K562 (cell line): ENCODE results near the gene DIAPH1. TPM values are rescaled to one million over a fixed set of nuclear protein-coding genes. Genes with fewer than 3 reads are reported as not detected.

Source experiments
- BCLAF1 ChIP-seq, 2 experiments: fragments of 450-650 bp in 1 of 2; IDR thresholded peaks; 2 replicates each; pipeline ENCODE4 v1.6.1; 2011 to 2017; ENCODE audit warnings: low read depth in 2 of 2, antibody characterized with exemption in 1 of 2, borderline replicate concordance in 1 of 2, low read length in 1 of 2, mild to moderate bottlenecking in 1 of 2, mixed read lengths in 1 of 2; ENCODE audit not compliant: control insufficient read depth in 1 of 2
- NR1H2 ChIP-seq: sonication (generic); formaldehyde crosslinking; IDR thresholded peaks from 2 replicates; pipeline ENCODE4 v1.4.0; 2020; ENCODE audit warnings: mild to moderate bottlenecking, missing genetic modification reagents
- NUFIP1 ChIP-seq: fragments of 450-650 bp; IDR thresholded peaks from 2 replicates; pipeline ENCODE4 v1.6.1; 2018; ENCODE audit not compliant: partially characterized antibody
- XRCC4 ChIP-seq: IDR thresholded peaks from one replicate; pipeline ENCODE4 v1.6.1; 2011; ENCODE audit not compliant: insufficient read depth, insufficient read length; ENCODE audit errors: extremely low read depth
- ZMIZ1 ChIP-seq, 2 experiments: fragments of 150-350 bp in 1 of 2; IDR thresholded peaks; 2 replicates each; pipeline ENCODE4 v1.6.1; 2012 to 2016; ENCODE audit warnings: low read depth in 2 of 2, low read length in 2 of 2, mild to moderate bottlenecking in 1 of 2, moderate library complexity in 1 of 2
- ZNF76 ChIP-seq: fragments of 250-450 bp; sonication (Bioruptor Pico); IDR thresholded peaks from 2 replicates; pipeline ENCODE4 v1.4.0; 2020; ENCODE audit warnings: mild to moderate bottlenecking, moderate library complexity, borderline replicate concordance
- polyA plus RNA-seq, 8 experiments: library from polyadenylated mRNA; depleted of rRNA in 4 of 8; stranded (reverse) in 5 of 8; unstranded in 3 of 8; fragments of >200 nt; fragmentation: Nextera tagmentation in 2 of 8; fragmentation: Illumina TruSeq in 1 of 8; extraction: Ambion mirVana in 2 of 8; extraction: Trizol in 1 of 8; gene quantifications; 2 replicates each; pipeline versions ENCODE4 v1.2.1 to v1.2.3, GENCODE V29; 2011 to 2014; ENCODE audit warnings: inconsistent platforms in 1 of 8, missing spikeins in 1 of 8
- total RNA-seq, 7 experiments: library from RNA; depleted of rRNA in 6 of 7; stranded (reverse); fragments of >200 nt in 6 of 7; fragmentation: Illumina TruSeq in 2 of 7; extraction: Trizol in 2 of 7; gene quantifications; 2 replicates each; pipeline versions ENCODE4 v1.2.1 to v1.2.3, GENCODE V29; 2011 to 2021; ENCODE audit warnings: low replicate concordance in 1 of 7

The DIAPH1 gene
- total and polyA plus RNA-seq, 9 of the 15 experiments (the other 6 are each of a cell fraction or from before 2014, with no cell fraction given): 60.8 to 328 (median 97.8) TPM

GRCh38 chr5:141494761-141495452 lies 123.9 kb downstream of the DIAPH1 start (continued):
- no peak for TF ChIP-seq BCLAF1 (IDR thresholded peaks at IDR 0.05; ENCODE audit: borderline replicate concordance in 1 of 2, control insufficient read depth in 1 of 2, low read depth in 2 of 2, low read length in 1 of 2)
- no peak for TF ChIP-seq ZMIZ1 (IDR thresholded peaks at IDR 0.05; ENCODE audit: low read depth in 2 of 2, low read length in 2 of 2)
- no peak for TF ChIP-seq NR1H2 (CRISPR knock-in tag)
- no peak for TF ChIP-seq ZNF76 (CRISPR knock-in tag)
- no peak for TF ChIP-seq XRCC4
- TF ChIP-seq NUFIP1: no peak
